Tibial nerve (tissue), 3 donors: ENCODE data around the gene EXOC4.

Source experiments
- CTCF ChIP-seq, 5 experiments: fragments of 200-600 bp in 3 of 5; fragments of 450-650 bp in 2 of 5; sonication (generic) in 3 of 5; IDR thresholded peaks; one replicate each; pipeline ENCODE4 v1.5.1; 2016 to 2019; ENCODE audit warnings: antibody characterized with exemption in 5 of 5, mild to moderate bottlenecking in 3 of 5, moderate library complexity in 2 of 5
- POLR2A ChIP-seq, 2 donors: fragments of 450-650 bp; IDR thresholded peaks; one replicate each; pipeline ENCODE4 v1.6.1; 2017; ENCODE audit warnings: antibody characterized with exemption in 2 of 2, mild to moderate bottlenecking in 2 of 2, moderate library complexity in 2 of 2

GRCh38 chr7:133576612-133577168 lies 323.8 kb downstream of the EXOC4 start:
- TF ChIP-seq CTCF (IDR thresholded peaks at IDR 0.05) (no peak), POLR2A (IDR thresholded peaks at IDR 0.05) (no peak)
